WTC11 (cell line): ENCODE data around the gene ENGASE. TPM values are rescaled to one million over a fixed set of nuclear protein-coding genes. Genes with fewer than 3 reads are reported as not detected.

ENCODE experiments used
- ATAC-seq: fragments of 200-7000 bp; cut with Tn5 transposase; 2 replicates; pipeline ENCODE4 v1.10.0; 2021; ENCODE audit warnings: mild to moderate bottlenecking, moderate library complexity
- CTCF ChIA-PET: fragments of 300-600 bp; sonication (Branson Sonifier 250); formaldehyde crosslinking; loops from one replicate; lab custom pipeline; 2021; ENCODE audit warnings: antibody characterized with exemption; lab: Charles Lee
- POLR2A ChIA-PET: fragments of 350-600 bp; sonication (Branson Sonifier 250); formaldehyde crosslinking; loops from one replicate; lab custom pipeline; 2021; ENCODE audit warnings: antibody characterized with exemption; lab: Charles Lee
- DNase-seq: peaks from one replicate; pipeline ENCODE4 v3.0.0; 2021; ENCODE audit warnings: low spot score
- H3K27ac Mint-ChIP-seq: 2 replicates; pipeline ENCODE4 v1.8.0; 2021; ENCODE audit warnings: mixed read lengths
- H3K27me3 Mint-ChIP-seq: 2 replicates; pipeline ENCODE4 v1.8.0; 2021; ENCODE audit warnings: low read depth, mild to moderate bottlenecking, moderate library complexity, mixed read lengths
- H3K36me3 Mint-ChIP-seq: 2 replicates; pipeline ENCODE4 v1.8.0; 2021; ENCODE audit warnings: mixed read lengths
- H3K4me1 Mint-ChIP-seq: 2 replicates; pipeline ENCODE4 v1.8.0; 2022; ENCODE audit warnings: mixed read lengths
- H3K4me3 Mint-ChIP-seq: 2 replicates; pipeline ENCODE4 v1.8.0; 2021; ENCODE audit warnings: mild to moderate bottlenecking, moderate library complexity, mixed read lengths
- H3K9me3 Mint-ChIP-seq: 2 replicates; pipeline ENCODE4 v1.8.0; 2021; ENCODE audit warnings: mixed read lengths
- ARID4B ChIP-seq: sonication (generic); formaldehyde crosslinking; IDR thresholded peaks from 2 replicates; pipeline ENCODE4 v1.8.0; 2023; ENCODE audit warnings: missing genetic modification reagents, mild to moderate bottlenecking, borderline replicate concordance
- ATF2 ChIP-seq: sonication (generic); formaldehyde crosslinking; IDR thresholded peaks from 2 replicates; pipeline ENCODE4 v1.8.1; 2022; ENCODE audit warnings: low read depth, missing genetic modification reagents, borderline replicate concordance
- ESRRA ChIP-seq: sonication (generic); formaldehyde crosslinking; IDR thresholded peaks from 2 replicates; pipeline ENCODE4 v1.8.1; 2022; ENCODE audit warnings: mild to moderate bottlenecking, missing genetic modification reagents, borderline replicate concordance
- GRHL2 ChIP-seq: fragments of 250-450 bp; sonication (Bioruptor Pico); IDR thresholded peaks from 2 replicates; pipeline ENCODE4 v1.8.0; 2022; ENCODE audit warnings: mild to moderate bottlenecking, moderate library complexity; ENCODE audit not compliant: insufficient replicate concordance, severe bottlenecking
- GTF2I ChIP-seq: fragments of 250-450 bp; sonication (Bioruptor Pico); conservative IDR thresholded peaks from 2 replicates; pipeline ENCODE4 v1.4.0; 2021; ENCODE audit warnings: mild to moderate bottlenecking
- JUN ChIP-seq: sonication (generic); formaldehyde crosslinking; IDR thresholded peaks from 2 replicates; pipeline ENCODE4 v1.8.0; 2023; ENCODE audit warnings: mild to moderate bottlenecking, missing genetic modification reagents
- MAX ChIP-seq: sonication (generic); formaldehyde crosslinking; IDR thresholded peaks from 2 replicates; pipeline ENCODE4 v1.8.0; 2022; ENCODE audit warnings: mild to moderate bottlenecking, missing genetic modification reagents
- MXD4 ChIP-seq: fragments of 250-450 bp; sonication (Bioruptor Pico); IDR thresholded peaks from 2 replicates; pipeline ENCODE4 v1.8.0; 2021; ENCODE audit warnings: mild to moderate bottlenecking, moderate library complexity, borderline replicate concordance
- NFYB ChIP-seq: sonication (generic); formaldehyde crosslinking; conservative IDR thresholded peaks from 2 replicates; pipeline ENCODE4 v1.8.0; 2022; ENCODE audit warnings: low read depth, missing genetic modification reagents
- NR1H2 ChIP-seq: sonication (generic); formaldehyde crosslinking; IDR thresholded peaks from 2 replicates; pipeline ENCODE4 v1.9.0; 2021; ENCODE audit warnings: mild to moderate bottlenecking, moderate library complexity, missing genetic modification reagents
- NR3C1 ChIP-seq: sonication (generic); formaldehyde crosslinking; conservative IDR thresholded peaks from 2 replicates; pipeline ENCODE4 v1.8.1; 2023; ENCODE audit warnings: low read depth, mild to moderate bottlenecking, missing genetic modification reagents
- TEAD1 ChIP-seq: sonication (generic); formaldehyde crosslinking; IDR thresholded peaks from 2 replicates; pipeline ENCODE4 v1.8.0; 2022; ENCODE audit warnings: mild to moderate bottlenecking, missing genetic modification reagents
- ZBTB21 ChIP-seq: sonication (generic); formaldehyde crosslinking; IDR thresholded peaks from 2 replicates; pipeline ENCODE4 v1.8.1; 2023; ENCODE audit warnings: mild to moderate bottlenecking, missing genetic modification reagents, borderline replicate concordance
- ZNF263 ChIP-seq: sonication (generic); formaldehyde crosslinking; IDR thresholded peaks from 2 replicates; pipeline ENCODE4 v1.8.1; 2022; ENCODE audit warnings: low read depth, mild to moderate bottlenecking, moderate library complexity, missing genetic modification reagents
- ZNF671 ChIP-seq: fragments of 250-450 bp; sonication (Bioruptor Pico); IDR thresholded peaks from 2 replicates; pipeline ENCODE4 v1.8.0; 2021; ENCODE audit warnings: mild to moderate bottlenecking
- total RNA-seq: library from RNA; stranded (reverse); gene quantifications from 3 replicates; pipeline ENCODE4 v1.2.3, GENCODE V29; 2021
- TF ChIP-seq, protein P1 (sequence below): fragments of 250-450 bp; sonication (Bioruptor Pico); IDR thresholded peaks from 2 replicates; pipeline ENCODE4 v1.9.0; 2021; ENCODE audit warnings: moderate library complexity, mild to moderate bottlenecking, inconsistent platforms, borderline replicate concordance
- TF ChIP-seq, protein P2 (sequence below): sonication (generic); formaldehyde crosslinking; IDR thresholded peaks from 2 replicates; pipeline ENCODE4 v1.8.1; 2023; ENCODE audit warnings: mild to moderate bottlenecking, missing genetic modification reagents
- TF ChIP-seq, protein P3 (sequence below): sonication (generic); formaldehyde crosslinking; IDR thresholded peaks from 2 replicates; pipeline ENCODE4 v1.8.1; 2022; ENCODE audit warnings: low read depth, mild to moderate bottlenecking, moderate library complexity, missing genetic modification reagents, borderline replicate concordance
- TF ChIP-seq, protein P4 (sequence below): sonication (generic); formaldehyde crosslinking; IDR thresholded peaks from 2 replicates; pipeline ENCODE4 v1.8.0; 2022; ENCODE audit warnings: mild to moderate bottlenecking, missing genetic modification reagents
- TF ChIP-seq, protein P5 (sequence below): sonication (generic); formaldehyde crosslinking; IDR thresholded peaks from 2 replicates; pipeline ENCODE4 v1.8.1; 2022; ENCODE audit warnings: mild to moderate bottlenecking, missing genetic modification reagents, moderate library complexity, borderline replicate concordance

The ENGASE gene
- total RNA-seq, 1 experiment from 2014 or later = 41.6 TPM

GRCh38 chr17:79117905-79118487, 43.4 kb downstream of the ENGASE start (continued):
- no peak for TF ChIP-seq ZBTB21 (CRISPR knock-in tag)
- no peak for TF ChIP-seq ESRRA (CRISPR knock-in tag)
- TF ChIP-seq MXD4 (CRISPR knock-in tag) = no peak
- TF ChIP-seq ZNF671 = no peak
- no peak for TF ChIP-seq ARID4B
- TF ChIP-seq, all 79 proteins: peak for 0

- DNase-seq (no peak), ATAC-seq (no peak)
- ChIA-PET CTCF (interaction anchor here (0.8 to 1.9 kb wide), 3 partner anchors 31 to 282 kb away, joined by 3 to 5 read pairs (median 3); no protein-coding TSS in a partner anchor), POLR2A (no interaction called here)
- H3K27me3 Mint-ChIP-seq = no peaks in the 10 kb centered on the region
- TF ChIP-seq NFYB (CRISPR knock-in tag) = no peak
- no peak overlapping the region for H3K4me3 Mint-ChIP-seq
- no peaks in the 10 kb centered on the region for H3K9me3 Mint-ChIP-seq
- no peaks in the 10 kb centered on the region for H3K4me1 Mint-ChIP-seq
- H3K36me3 Mint-ChIP-seq = no peaks in the 10 kb centered on the region
- no peak overlapping the region for H3K27ac Mint-ChIP-seq
Measured at GRCh38 chr17:79118924-79119323, 44.3 kb downstream of the ENGASE start.

DNA sequence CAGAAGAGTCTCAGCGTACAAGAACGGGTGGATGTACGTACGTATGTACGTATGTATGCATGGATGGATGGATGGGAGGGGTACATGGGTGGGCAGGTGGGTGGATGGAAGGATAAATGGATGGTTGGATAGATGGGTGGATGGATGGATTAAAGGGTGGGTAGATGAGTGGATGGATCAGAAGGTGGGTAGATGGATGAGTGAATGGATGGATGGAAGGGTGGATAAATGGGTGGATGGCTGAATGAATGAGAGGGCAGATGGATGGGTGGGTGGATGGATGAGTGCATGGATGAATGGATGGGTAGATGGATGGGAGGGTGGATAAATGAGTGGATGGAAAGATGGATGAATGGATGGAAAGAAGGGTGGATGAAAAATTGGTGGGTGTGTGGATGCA, 45.6 kb downstream of the ENGASE start:
- no peak overlapping the region for H3K27ac Mint-ChIP-seq
- H3K4me3 Mint-ChIP-seq = no peak overlapping the region
- no peak for ATAC-seq
- no peaks in the 10 kb centered on the region for H3K9me3 Mint-ChIP-seq
- H3K4me1 Mint-ChIP-seq = no peaks in the 10 kb centered on the region
- POLR2A ChIA-PET = no interaction called here
- no peaks in the 10 kb centered on the region for H3K36me3 Mint-ChIP-seq
- no peaks in the 10 kb centered on the region for H3K27me3 Mint-ChIP-seq
- no peak for DNase-seq
- CTCF ChIA-PET = no interaction called here
- TF ChIP-seq NR1H2 (CRISPR knock-in tag) = no peak
- TF ChIP-seq NR3C1 (CRISPR knock-in tag) = no peak
- TF ChIP-seq, protein P1, sequence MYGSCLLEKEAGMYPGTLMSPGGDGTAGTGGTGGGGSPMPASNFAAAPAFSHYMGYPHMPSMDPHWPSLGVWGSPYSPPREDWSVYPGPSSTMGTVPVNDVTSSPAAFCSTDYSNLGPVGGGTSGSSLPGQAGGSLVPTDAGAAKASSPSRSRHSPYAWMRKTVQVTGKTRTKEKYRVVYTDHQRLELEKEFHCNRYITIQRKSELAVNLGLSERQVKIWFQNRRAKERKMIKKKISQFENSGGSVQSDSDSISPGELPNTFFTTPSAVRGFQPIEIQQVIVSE = no peak
- no peak for TF ChIP-seq ATF2
- no peak for TF ChIP-seq TEAD1 (CRISPR knock-in tag)
- no peak for TF ChIP-seq GRHL2 (CRISPR knock-in tag)
- TF ChIP-seq, protein P2, sequence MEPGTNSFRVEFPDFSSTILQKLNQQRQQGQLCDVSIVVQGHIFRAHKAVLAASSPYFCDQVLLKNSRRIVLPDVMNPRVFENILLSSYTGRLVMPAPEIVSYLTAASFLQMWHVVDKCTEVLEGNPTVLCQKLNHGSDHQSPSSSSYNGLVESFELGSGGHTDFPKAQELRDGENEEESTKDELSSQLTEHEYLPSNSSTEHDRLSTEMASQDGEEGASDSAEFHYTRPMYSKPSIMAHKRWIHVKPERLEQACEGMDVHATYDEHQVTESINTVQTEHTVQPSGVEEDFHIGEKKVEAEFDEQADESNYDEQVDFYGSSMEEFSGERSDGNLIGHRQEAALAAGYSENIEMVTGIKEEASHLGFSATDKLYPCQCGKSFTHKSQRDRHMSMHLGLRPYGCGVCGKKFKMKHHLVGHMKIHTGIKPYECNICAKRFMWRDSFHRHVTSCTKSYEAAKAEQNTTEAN (CRISPR knock-in tag) = no peak
- TF ChIP-seq MAX (CRISPR knock-in tag) = no peak
- no peak for TF ChIP-seq ZNF263 (CRISPR knock-in tag)
- TF ChIP-seq, protein P3, sequence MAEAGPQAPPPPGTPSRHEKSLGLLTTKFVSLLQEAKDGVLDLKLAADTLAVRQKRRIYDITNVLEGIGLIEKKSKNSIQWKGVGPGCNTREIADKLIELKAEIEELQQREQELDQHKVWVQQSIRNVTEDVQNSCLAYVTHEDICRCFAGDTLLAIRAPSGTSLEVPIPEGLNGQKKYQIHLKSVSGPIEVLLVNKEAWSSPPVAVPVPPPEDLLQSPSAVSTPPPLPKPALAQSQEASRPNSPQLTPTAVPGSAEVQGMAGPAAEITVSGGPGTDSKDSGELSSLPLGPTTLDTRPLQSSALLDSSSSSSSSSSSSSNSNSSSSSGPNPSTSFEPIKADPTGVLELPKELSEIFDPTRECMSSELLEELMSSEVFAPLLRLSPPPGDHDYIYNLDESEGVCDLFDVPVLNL (CRISPR knock-in tag) = no peak
- TF ChIP-seq GTF2I = no peak
- TF ChIP-seq, protein P4, sequence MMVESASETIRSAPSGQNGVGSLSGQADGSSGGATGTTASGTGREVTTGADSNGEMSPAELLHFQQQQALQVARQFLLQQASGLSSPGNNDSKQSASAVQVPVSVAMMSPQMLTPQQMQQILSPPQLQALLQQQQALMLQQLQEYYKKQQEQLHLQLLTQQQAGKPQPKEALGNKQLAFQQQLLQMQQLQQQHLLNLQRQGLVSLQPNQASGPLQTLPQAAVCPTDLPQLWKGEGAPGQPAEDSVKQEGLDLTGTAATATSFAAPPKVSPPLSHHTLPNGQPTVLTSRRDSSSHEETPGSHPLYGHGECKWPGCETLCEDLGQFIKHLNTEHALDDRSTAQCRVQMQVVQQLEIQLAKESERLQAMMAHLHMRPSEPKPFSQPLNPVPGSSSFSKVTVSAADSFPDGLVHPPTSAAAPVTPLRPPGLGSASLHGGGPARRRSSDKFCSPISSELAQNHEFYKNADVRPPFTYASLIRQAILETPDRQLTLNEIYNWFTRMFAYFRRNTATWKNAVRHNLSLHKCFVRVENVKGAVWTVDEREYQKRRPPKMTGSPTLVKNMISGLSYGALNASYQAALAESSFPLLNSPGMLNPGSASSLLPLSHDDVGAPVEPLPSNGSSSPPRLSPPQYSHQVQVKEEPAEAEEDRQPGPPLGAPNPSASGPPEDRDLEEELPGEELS (CRISPR knock-in tag) = no peak
- TF ChIP-seq JUN (CRISPR knock-in tag) = no peak
- TF ChIP-seq ESRRA (CRISPR knock-in tag) = no peak
- TF ChIP-seq, protein P5, sequence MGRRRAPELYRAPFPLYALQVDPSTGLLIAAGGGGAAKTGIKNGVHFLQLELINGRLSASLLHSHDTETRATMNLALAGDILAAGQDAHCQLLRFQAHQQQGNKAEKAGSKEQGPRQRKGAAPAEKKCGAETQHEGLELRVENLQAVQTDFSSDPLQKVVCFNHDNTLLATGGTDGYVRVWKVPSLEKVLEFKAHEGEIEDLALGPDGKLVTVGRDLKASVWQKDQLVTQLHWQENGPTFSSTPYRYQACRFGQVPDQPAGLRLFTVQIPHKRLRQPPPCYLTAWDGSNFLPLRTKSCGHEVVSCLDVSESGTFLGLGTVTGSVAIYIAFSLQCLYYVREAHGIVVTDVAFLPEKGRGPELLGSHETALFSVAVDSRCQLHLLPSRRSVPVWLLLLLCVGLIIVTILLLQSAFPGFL = no peak
